ENCODE data around the gene RPL29.

DNA sequence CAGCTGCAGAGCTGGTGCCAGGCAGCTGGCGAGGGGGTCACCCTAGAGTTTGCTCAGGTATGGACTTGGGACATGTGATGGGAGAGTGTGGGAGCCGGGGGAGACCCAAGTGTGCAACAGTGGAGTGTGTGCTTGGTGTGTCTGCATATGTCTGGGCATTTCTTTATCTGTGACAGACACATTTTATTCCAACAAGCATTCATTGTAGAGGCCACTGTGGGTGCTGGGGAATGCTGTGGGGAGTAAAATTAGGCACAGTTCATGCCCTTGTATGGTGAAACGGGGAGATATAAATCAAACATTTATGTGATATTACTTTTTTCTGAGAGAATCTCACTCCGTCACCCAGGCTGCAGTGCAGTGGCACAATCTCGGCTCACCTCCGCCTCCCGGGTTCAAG is 8.1 kb downstream of the RPL29 start:
- TF ChIP-seq ZNF274 (IDR thresholded peaks at IDR 0.05; ENCODE audit: low read depth, low read length), result no peak
- TF ChIP-seq YY1 (IDR thresholded peaks at IDR 0.05; ENCODE audit: insufficient read depth, insufficient read length), result no peak

Data from NT2/D1 (cell line).